HG03097 (cell line): Measurements from ENCODE around the gene JAK2.
"Not testable (repeated sequence)": the region's sequence is repeated elsewhere in the genome, so short reads cannot be mapped to it uniquely, and the experiment has no call there.

Source experiments
- ATAC-seq: cut with Tn5 transposase; IDR thresholded peaks from one replicate; pipeline ENCODE4 v1.9.1; 2021; ENCODE audit not compliant: unreplicated experiment, low FRiP score

JAK2 gene

GRCh38 chr9:5040730-5041389, 55.8 kb downstream of the JAK2 start:
- no peak for ATAC-seq

DNA sequence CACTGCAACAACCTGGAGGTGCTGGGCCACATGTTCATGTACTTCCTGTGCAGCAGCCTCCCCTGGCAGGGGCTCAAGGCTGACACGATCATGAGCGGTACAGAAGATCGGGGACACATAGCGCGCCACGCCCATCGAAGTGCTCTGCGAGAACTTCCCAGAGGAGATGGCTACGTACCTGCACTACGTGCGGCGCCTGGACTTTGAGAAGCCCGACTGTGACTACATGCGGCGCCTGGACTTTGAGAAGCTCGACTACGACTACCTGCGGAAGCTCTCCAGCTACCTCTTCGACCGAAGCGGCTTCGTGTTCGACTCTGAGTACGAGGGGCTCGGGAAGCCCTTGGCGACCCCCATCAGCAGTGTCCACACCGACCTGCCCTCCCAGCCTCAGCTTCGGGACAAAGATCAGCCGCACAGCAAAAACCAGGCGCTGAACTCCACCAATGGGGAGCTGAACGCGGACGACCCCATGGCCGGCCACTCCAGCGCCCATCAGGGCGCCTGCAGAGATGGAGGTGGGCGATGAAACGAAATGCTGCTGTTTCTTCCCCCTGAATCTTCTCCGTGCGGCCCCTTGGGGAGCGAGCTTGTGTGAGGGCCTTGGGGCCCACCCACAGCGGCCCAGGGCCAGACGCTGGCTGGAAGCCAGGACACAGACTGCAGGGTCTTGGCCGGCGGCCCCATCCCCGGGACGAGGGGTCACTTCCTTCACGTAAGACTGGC, 56.5 kb downstream of the JAK2 start:
- ATAC-seq, result no peak

GRCh38 chr9:5042661-5043178, 57.6 kb downstream of the JAK2 start:
- no peak for ATAC-seq

GRCh38 chr9:5043381-5043780, 58.3 kb downstream of the JAK2 start:
- no peak for ATAC-seq

- ATAC-seq, result no peak
Measured at GRCh38 chr9:5044160-5044559, 59.1 kb downstream of the JAK2 start.

GRCh38 chr9:5052838-5053237, 67.8 kb downstream of the JAK2 start:
- ATAC-seq, result no peak

DNA sequence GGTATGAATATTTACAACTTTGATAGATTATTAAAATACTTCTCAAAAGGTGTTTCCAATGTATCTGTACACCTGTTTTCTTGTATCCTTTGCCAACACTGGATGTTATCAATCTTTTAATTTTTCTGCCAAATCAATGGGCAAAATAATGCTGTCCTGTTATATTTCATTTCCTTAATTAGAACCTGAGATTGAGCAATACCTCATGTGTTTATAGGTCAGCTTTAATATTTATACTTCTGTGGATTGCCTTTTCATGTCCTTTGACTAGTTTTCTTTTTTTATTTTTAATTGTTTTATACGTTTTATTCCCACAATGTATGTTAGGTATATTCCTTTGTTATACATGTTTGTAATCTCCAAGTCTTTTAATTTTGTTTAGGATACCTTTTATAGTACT, 77.6 kb downstream of the JAK2 start:
- ATAC-seq, result no peak

DNA sequence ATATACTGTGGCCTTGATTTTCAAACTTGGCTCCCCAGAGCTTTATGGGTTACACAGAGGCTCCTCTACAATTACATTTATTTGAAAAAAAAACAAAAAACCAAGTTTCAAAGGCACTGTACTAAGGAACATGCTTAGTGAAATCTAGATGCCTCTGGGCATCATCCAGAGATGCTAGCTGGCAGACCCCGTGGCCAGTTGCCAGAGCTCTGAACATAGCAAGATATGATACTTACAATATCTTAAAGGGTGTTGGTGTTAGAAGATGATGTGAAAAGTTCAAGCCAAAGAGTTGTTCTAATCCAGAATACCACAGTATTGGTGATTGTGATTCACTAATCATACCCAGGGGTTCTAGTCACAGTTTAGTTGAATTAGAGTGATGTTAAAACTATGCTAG, 87.8 kb downstream of the JAK2 start:
- ATAC-seq, result no peak

DNA sequence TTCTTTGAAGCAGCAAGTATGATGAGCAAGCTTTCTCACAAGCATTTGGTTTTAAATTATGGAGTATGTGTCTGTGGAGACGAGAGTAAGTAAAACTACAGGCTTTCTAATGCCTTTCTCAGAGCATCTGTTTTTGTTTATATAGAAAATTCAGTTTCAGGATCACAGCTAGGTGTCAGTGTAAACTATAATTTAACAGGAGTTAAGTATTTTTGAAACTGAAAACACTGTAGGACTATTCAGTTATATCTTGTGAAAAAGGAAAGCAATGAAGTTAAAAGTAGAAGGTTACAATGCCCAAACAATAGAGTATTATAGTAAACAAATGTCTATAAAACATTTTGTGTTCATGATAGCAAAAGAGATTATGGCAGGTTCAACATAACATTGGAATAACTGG, 88.6 kb downstream of the JAK2 start:
- peak; percentile 48 for ATAC-seq

GRCh38 chr9:5085993-5086392, 100.9 kb downstream of the JAK2 start:
- ATAC-seq, result no peak

DNA sequence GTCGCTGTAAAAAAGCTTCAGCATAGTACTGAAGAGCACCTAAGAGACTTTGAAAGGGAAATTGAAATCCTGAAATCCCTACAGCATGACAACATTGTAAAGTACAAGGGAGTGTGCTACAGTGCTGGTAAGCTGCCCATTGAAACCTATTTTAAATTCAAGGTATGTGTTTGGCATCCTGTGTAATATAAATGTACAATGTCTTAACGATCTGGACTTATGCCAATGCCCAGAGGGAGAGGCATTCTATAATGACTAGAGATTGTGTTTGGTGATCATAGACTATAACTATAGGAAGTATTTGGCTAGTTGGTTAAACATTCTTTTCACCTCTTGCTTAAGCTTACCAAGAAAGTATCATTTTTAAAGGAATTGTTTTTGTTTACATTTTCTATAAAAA, 104.7 kb downstream of the JAK2 start:
- ATAC-seq, result no peak

DNA sequence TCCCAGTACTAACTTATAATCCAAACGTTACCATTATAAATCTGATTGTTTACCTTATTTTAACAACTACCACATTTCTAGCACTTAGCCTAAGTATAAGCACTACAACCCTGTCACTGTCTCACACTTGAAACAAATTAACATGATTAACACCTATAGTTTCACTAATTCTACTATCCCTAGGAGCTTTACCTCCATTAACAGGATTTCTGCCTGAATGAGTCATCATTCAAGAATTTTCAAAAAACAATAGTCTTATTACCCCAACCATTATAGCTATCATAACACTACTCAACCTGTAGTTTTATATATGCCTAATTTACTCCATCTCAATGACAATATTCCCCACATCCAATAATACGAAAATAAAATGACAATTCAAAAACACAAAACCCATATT, 110.7 kb downstream of the JAK2 start:
- no peak for ATAC-seq

DNA sequence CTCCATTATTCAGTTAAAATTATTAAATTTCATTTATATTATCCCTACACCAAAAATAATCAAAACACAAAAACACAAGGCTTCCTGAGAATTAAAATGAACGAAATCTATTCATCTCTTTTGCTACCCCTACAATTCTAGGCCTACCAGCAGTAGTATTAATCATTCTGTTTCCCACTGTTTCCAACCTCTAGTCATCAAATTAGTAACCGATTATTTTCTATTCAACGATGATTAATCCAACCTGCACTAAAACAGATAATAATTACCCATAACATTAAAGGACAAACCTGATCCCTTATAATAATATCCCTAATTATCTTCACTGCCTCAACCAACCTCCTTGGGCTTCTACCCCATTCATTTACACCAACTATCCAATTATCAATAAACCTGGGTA, 114.4 kb downstream of the JAK2 start:
- ATAC-seq, result no peak

- ATAC-seq, result not testable (repeated sequence)
Measured at GRCh38 chr9:5101127-5101526, 116.1 kb downstream of the JAK2 start.

GRCh38 chr9:5106517-5106916, 121.4 kb downstream of the JAK2 start:
- ATAC-seq, result not testable (repeated sequence)

DNA sequence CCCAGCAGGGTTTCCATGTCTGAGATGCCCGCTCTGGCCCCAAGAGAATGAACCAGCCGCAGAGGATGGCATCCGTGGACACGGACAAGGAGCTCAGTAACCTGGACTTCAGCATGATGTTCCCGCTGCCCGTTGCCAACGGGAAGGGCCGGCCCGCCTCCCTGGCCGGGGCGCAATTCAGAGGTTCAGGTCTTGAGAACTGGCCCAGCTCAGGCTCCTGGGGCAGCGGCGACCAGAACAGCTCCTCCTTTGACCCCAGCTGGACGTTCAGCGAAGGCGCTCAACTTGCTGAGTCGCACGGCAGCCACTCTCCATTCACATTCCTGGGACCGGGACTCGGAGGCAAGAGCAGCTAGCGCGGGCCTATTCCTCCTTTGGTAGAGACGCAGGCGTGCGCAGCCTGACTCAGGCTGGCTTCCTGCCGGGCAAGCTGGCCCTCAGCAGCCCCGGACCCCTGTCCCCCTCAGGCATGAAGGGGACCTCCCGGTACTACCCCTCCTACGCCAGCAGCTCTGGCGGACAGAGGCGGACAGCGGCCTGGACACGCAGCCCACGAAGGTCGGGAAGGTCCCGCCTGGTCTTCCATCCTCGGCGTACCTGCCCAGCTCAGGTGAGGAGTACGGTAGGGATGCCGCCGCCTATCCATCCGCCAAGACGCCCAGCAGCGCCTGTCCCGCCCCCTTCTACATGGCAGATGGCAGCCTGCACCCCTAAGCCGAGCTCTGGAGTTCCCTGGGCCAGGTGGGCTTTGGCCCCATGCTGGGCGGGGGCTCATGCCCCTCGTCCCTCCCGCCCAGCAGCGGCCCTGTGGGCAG, 126.0 kb downstream of the JAK2 start:
- no peak for ATAC-seq

- no peak for ATAC-seq
Measured at GRCh38 chr9:5111696-5112095, 126.6 kb downstream of the JAK2 start.

DNA sequence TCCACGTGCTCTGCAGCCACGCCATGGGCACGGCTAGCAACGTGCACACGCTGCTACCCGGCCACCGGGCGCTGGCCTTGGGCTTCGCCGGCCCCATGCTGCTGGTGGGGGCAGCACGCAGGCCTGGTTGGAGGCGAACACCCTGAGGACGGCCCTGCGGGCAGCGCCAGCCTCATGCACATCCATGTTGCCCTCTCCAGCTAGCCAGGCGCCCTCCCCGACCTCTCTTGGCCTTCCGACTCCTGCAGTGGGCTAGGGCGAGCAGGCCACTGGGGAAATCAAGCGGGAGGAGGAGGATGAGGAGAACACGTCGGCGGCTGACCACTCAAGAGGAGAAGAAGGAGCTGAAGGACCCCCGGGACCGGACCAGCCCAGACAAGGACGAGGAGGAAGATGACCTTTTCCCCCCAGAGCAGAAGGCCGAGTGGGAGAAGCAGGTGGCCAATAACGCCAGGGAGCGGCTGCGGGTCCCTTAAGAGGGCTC, 127.1 kb downstream of the JAK2 start:
- no peak for ATAC-seq

DNA sequence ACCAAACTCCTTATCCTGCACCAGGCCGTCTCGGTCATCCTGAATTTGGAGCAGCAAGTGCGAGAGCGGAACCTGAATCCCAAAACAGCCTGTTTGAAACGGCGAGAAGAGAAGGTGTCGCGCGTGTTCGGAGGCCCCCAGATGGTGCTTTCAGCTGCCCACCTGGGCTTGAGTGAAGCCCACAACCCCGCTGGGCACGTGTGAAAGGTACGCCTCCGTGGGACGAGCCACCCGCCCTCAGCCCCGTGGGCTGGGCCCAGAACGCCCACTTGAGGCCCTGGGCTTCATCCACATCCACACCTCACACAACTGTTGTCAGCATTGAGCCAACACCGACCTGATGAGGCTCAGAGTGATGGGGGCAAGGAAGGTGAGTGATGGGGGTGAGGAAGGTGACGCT, 127.6 kb downstream of the JAK2 start:
- no peak for ATAC-seq

DNA sequence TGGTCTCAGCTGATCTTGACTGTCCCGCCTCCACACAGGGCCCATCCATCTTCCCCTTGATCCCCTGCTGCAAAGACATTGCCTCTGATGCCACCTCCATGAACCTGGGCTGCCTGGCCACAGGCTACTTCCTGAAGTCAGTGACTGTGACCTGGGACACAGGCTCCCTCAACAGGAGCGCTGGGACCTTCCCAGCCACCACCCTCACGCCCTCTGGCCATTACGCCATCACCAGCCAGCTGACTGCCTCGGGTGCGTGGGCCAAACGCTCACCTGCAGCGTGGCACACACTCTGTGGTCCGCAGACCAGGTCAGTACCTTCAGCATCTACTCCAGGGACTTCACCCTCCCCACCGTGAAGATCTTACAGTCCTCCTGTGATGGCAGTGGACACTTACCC, 128.5 kb downstream of the JAK2 start:
- ATAC-seq, result no peak
